ENCODE data around the gene SNRPE.

SNRPE gene

GRCh38 chr1:203913073-203913521 is 51.7 kb downstream of the SNRPE start:
- no peaks in the 10 kb centered on the region for H3K4me1 ChIP-seq (ENCODE audit: insufficient read depth, low read length)
- H3K36me3 ChIP-seq (ENCODE audit: insufficient read depth, low read length) = no peaks in the 10 kb centered on the region
- H3K9ac ChIP-seq (ENCODE audit: low read depth, low read length) = no peak overlapping the region
- no peak overlapping the region for H3K4me3 ChIP-seq (ENCODE audit: low read length)
- WGBS = 94% methylated on average over 3 of the region's 3 CpGs
- H3K27me3 ChIP-seq (ENCODE audit: insufficient read depth, low read length) = no peaks in the 10 kb centered on the region
- no peak overlapping the region for H3K27ac ChIP-seq (ENCODE audit: low read depth, low read length)
- H3K9me3 ChIP-seq (ENCODE audit: insufficient read depth, low read depth, low read length) = no peaks in the 10 kb centered on the region

- Histone ChIP-seq H3K4me1 (ENCODE audit: insufficient read depth, low read length) (no peaks in the 10 kb centered on the region), H3K9me3 (ENCODE audit: insufficient read depth, low read depth, low read length) (no peaks in the 10 kb centered on the region), H3K9ac (ENCODE audit: low read depth, low read length) (no peak overlapping the region), H3K27ac (ENCODE audit: low read depth, low read length) (no peak overlapping the region), H3K4me3 (ENCODE audit: low read length) (no peak overlapping the region), H3K36me3 (ENCODE audit: insufficient read depth, low read length) (no peaks in the 10 kb centered on the region), H3K27me3 (ENCODE audit: insufficient read depth, low read length) (no peaks in the 10 kb centered on the region)
- 82% methylated on average over 3 of the region's 3 CpGs for WGBS
Observed at GRCh38 chr1:203914292-203914691, 52.9 kb downstream of the SNRPE start.

- no peaks in the 10 kb centered on the region for H3K4me1 ChIP-seq (ENCODE audit: insufficient read depth, low read length)
- no peak overlapping the region for H3K4me3 ChIP-seq (ENCODE audit: low read length)
- H3K9me3 ChIP-seq (ENCODE audit: insufficient read depth, low read depth, low read length) = no peaks in the 10 kb centered on the region
- WGBS = 99% methylated on average over 3 of the region's 3 CpGs
- H3K9ac ChIP-seq (ENCODE audit: low read depth, low read length) = no peak overlapping the region
- no peak overlapping the region for H3K27ac ChIP-seq (ENCODE audit: low read depth, low read length)
- no peaks in the 10 kb centered on the region for H3K27me3 ChIP-seq (ENCODE audit: insufficient read depth, low read length)
- no peaks in the 10 kb centered on the region for H3K36me3 ChIP-seq (ENCODE audit: insufficient read depth, low read length)
Observed at GRCh38 chr1:203915811-203916210, 54.4 kb downstream of the SNRPE start.

GRCh38 chr1:203916756-203917155 is 55.4 kb downstream of the SNRPE start:
- Histone ChIP-seq H3K4me1 (ENCODE audit: insufficient read depth, low read length) (no peaks in the 10 kb centered on the region), H3K27ac (ENCODE audit: low read depth, low read length) (no peak overlapping the region)
- WGBS = 95% methylated on average over 1 of the region's 2 CpGs

More at GRCh38 chr1:203916756-203917155, 55.4 kb downstream of the SNRPE start:
- Histone ChIP-seq H3K36me3 (ENCODE audit: insufficient read depth, low read length) (no peaks in the 10 kb centered on the region), H3K27me3 (ENCODE audit: insufficient read depth, low read length) (no peaks in the 10 kb centered on the region), H3K9ac (ENCODE audit: low read depth, low read length) (no peak overlapping the region), H3K9me3 (ENCODE audit: insufficient read depth, low read depth, low read length) (no peaks in the 10 kb centered on the region), H3K4me3 (ENCODE audit: low read length) (no peak overlapping the region)

All from HUES64 (cell line).